Colonic mucosa (tissue), 4 donors: ENCODE data around the gene TSPAN10. TPM values are rescaled to one million over a fixed set of nuclear protein-coding genes. Genes with fewer than 3 reads are reported as not detected.
"Not testable (repeated sequence)": the region's sequence is repeated elsewhere in the genome, so short reads cannot be mapped to it uniquely, and the experiment has no call there.

Source experiments
- DNase-seq: peaks from one replicate; pipeline ENCODE4 v3.0.0-alpha.2; 2020
- H3K27ac ChIP-seq: fragments of 200-600 bp; one replicate; pipeline ENCODE4 v1.8.0; 2021
- H3K27me3 ChIP-seq: fragments of 200-600 bp; one replicate; pipeline ENCODE4 v1.8.0; 2021
- H3K36me3 ChIP-seq: fragments of 200-600 bp; one replicate; pipeline ENCODE4 v1.8.0; 2021
- H3K4me1 ChIP-seq: fragments of 200-600 bp; one replicate; pipeline ENCODE4 v1.8.0; 2021; ENCODE audit warnings: mild to moderate bottlenecking
- H3K4me3 ChIP-seq: fragments of 200-600 bp; one replicate; pipeline ENCODE4 v1.8.0; 2021
- H3K9ac ChIP-seq, 2 donors: one replicate each; pipeline ENCODE4 v1.7.0; 2013; ENCODE audit warnings: control low read depth in 2 of 2, low read depth in 2 of 2, low read length in 2 of 2
- H3K9me3 ChIP-seq: fragments of 200-600 bp; one replicate; pipeline ENCODE4 v1.8.0; 2021
- CTCF ChIP-seq: fragments of 200-600 bp; IDR thresholded peaks from one replicate; pipeline ENCODE4 v1.8.0; 2022; ENCODE audit warnings: antibody characterized with exemption, mild to moderate bottlenecking
- intact Hi-C: fragments of 100-400 bp; cut with DNase I; formaldehyde crosslinking; loops from one replicate; pipeline ENCODE4 v1.14.1; 2022
- total RNA-seq, 2 donors: library from RNA; stranded (reverse); fragmentation: NEBNext Ultra II Directional in 1 of 2; extraction: Animal tissue kit (Norgen Biotek cat#: 25700) in 1 of 2; gene quantifications; one replicate each; pipeline ENCODE4 v1.2.1, GENCODE V29; 2021
- donor health status: healthy.
- donor health status: DM: no; HTN: no; CAD: no.
- donor health status: DM: no; HTN: no; CAD: no.

TSPAN10 gene
- total RNA-seq, 2 donors from 2014 or later: 0.25 to 0.32 TPM

DNA sequence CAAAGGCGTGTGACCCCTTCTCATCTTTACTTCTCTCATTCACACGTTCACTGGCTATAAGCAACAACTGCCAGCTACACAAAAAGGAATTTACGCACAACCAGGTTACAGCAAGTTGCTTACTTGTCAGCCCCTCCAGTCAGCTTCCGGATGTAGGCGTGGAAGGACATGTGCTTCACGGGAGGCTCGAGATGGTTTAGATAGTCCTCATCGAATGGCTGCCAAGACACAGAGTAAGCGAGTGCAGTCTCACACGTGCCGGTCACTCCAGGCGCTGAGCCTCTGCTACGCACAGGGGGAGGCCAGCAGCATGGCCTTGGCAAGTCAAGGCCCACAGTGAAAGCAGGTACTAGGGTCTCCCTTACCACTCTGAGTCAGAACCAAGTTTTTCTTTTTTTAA lies 28.4 kb upstream of the TSPAN10 start:
- no peak overlapping the region for H3K4me3 ChIP-seq
- DNase-seq: no peak
- H3K27ac ChIP-seq: no peak overlapping the region
- TF ChIP-seq CTCF: no peak
- H3K27me3 ChIP-seq: no peaks in the 10 kb centered on the region
- peaks cover 32% of the 10 kb centered on the region for H3K36me3 ChIP-seq
- H3K9ac ChIP-seq: no peak overlapping the region
- H3K4me1 ChIP-seq: no peaks in the 10 kb centered on the region
- H3K9me3 ChIP-seq: no peaks in the 10 kb centered on the region
- intact Hi-C loops: no loop called here

DNA sequence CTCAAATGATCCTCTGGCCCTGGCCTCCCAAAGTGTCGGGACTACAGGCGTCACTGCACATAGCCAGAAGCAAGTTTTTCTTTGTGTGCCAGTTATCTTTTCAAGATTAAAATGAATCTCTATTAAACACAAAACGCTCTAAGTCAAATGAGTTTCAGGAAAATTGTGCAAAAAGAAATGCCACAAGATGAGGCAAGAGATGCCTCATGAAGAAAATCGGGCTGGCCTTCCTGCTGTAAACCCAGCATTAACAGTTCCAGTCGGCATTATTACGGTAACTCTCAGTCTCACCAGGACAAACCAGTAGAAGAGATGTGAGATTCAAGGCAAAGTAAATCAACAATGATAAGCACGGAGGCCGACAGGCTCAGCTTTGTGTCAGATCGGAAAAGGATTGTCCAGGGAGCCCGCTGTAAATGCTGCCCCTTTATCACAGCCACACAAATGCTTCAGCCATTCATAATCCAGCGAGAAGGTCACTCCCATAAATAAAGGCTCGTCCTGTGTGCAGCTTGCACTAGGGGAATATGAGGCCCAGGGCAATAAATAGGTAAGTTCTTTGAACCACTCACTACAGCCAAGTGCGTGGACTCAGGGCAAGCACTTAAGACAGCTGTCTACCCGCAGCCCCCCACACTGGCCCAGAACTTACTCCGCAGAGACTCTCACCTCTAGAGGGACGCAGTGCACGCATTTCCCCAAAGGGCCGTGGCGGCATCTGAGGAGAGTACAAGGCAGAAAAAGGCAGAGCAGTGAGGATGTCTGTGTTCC lies 27.3 kb upstream of the TSPAN10 start:
- Histone ChIP-seq H3K27ac (no peak overlapping the region), H3K27me3 (no peaks in the 10 kb centered on the region), H3K4me1 (no peaks in the 10 kb centered on the region), H3K4me3 (no peak overlapping the region), H3K9me3 (no peaks in the 10 kb centered on the region), H3K9ac (no peak overlapping the region), H3K36me3 (peaks cover 27% of the 10 kb centered on the region)
- no peak for DNase-seq
- intact Hi-C loops: no loop called here
- TF ChIP-seq CTCF: no peak

- no peak for DNase-seq
- no peak overlapping the region for H3K27ac ChIP-seq
- no peak for TF ChIP-seq CTCF
- H3K27me3 ChIP-seq: no peaks in the 10 kb centered on the region
- no peak overlapping the region for H3K4me3 ChIP-seq
- no peaks in the 10 kb centered on the region for H3K9me3 ChIP-seq
- no peak overlapping the region for H3K9ac ChIP-seq
- intact Hi-C loops: no loop called here
- no peaks in the 10 kb centered on the region for H3K4me1 ChIP-seq
- H3K36me3 ChIP-seq: peaks cover 24% of the 10 kb centered on the region
These were observed 24.6 kb upstream of the TSPAN10 start for GRCh38 chr17:81612172-81612970.

DNA sequence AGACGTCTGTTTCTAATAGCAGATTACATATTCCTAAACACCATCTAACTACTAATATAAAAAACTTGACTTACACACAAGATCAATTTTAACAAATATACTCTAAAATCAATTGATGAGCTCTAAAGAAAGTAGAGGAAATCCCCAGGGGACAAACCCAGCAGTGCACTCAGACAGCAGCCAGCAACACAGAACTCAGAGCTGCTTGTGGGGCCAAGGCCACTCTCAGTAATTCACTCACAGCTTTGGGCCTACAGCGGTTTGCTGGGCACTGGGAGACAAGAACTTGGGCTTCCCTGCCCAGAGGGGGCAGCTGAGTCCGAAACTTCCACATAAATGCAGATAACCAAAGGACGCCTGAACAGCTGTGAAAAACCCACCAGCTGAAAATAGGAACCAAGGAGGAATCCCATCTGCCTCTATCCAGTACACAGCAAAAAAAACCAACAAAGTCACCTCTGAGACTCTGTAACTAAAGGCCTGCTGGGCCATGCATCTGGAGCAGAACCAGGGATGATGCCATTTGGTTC lies 21.5 kb upstream of the TSPAN10 start:
- H3K9me3 ChIP-seq: no peaks in the 10 kb centered on the region
- no peak for DNase-seq
- no peak for TF ChIP-seq CTCF
- no peak overlapping the region for H3K4me3 ChIP-seq
- intact Hi-C loops: no loop called here
- peaks cover 13% of the 10 kb centered on the region for H3K36me3 ChIP-seq
- no peak overlapping the region for H3K9ac ChIP-seq
- no peak overlapping the region for H3K27ac ChIP-seq
- no peaks in the 10 kb centered on the region for H3K4me1 ChIP-seq
- no peaks in the 10 kb centered on the region for H3K27me3 ChIP-seq

GRCh38 chr17:81616877-81617276 lies 20.1 kb upstream of the TSPAN10 start:
- Histone ChIP-seq H3K4me1 (no peaks in the 10 kb centered on the region), H3K9ac (no peak overlapping the region), H3K9me3 (no peaks in the 10 kb centered on the region), H3K27me3 (no peaks in the 10 kb centered on the region), H3K27ac (no peak overlapping the region), H3K4me3 (no peak overlapping the region), H3K36me3 (peaks cover 18% of the 10 kb centered on the region)
- TF ChIP-seq CTCF: no peak
- intact Hi-C loops: no loop called here
- DNase-seq: no peak

- H3K27me3 ChIP-seq, DNase-seq, H3K27ac ChIP-seq, H3K9me3 ChIP-seq, H3K4me1 ChIP-seq, H3K4me3 ChIP-seq, intact Hi-C loops, H3K9ac ChIP-seq: not testable (repeated sequence)
- peaks cover 14% of the 10 kb centered on the region for H3K36me3 ChIP-seq
These were observed 18.7 kb upstream of the TSPAN10 start for GRCh38 chr17:81618307-81618706.
